SKM-1 treated with dmso at 0.1 percent for 144 hours (cell line): ENCODE measurements around the gene NXPH1.

ENCODE experiments used
- DNase-seq: peaks from one replicate; lab custom pipeline; 2025; ENCODE audit not compliant: unreplicated experiment; lab: John Stamatoyannopoulos, UW

The NXPH1 gene

DNA sequence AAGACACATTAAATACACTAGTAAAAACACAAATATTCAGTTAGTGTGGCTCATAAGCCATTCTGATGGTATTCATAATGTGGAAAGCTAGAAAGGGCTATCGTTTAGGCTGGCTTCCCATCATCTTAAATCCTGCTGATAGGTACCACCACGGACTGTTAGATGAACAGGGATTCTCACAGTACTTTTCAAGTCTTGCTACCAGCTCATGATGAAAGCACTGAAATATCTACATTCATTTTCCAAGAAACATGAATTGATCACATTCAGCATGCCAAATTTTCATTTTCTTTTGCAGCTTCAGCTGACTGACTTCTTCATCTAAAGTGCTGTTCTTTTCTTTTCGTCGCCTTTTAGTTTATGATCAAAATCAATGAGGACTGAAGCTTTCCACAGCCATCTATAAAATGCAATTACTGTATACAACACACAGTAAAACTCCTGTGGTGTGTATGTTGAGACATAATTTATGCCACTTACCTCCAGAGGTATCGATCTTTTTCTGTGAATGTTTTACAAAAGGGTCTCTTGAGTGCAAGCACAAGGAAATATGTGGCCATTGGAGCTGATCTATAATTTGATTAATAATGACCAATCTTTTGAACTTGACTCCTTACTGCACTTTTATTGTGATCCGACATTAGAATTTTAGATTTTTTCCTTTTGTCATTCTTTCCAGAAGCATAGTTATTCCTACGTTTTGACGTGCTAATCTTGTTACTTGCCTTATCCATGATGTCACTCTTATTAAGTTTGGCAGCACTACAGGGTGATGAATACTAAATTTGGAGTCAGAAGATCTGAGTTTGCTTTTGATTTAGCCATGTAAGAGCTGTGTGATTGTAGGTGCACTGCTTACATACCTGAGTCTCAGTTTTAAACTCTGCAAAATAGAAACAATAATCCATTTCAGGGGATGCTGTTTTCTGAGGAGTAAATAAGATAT lies 58.4 kb downstream of the NXPH1 start:
- no peak for DNase-seq

DNA sequence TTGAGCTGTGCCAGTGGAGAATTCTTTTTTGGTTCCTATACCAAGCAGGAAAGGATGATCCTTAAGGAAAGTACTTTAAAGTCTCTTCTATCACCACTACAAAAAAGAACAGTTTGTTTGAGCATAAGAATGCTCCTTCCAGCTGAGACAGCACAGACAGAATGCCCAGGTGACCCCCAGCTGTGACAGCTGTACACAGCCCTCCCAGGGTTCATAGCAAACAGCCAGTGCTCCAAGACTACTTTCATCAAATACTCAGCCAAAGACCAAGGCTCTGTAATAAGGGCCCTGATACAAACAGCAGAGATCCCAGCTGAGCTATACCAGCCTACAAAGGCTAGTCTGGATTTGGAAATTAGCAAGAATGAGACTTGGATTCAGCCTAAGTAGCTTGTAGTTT lies 65.7 kb downstream of the NXPH1 start:
- no peak for DNase-seq

DNA sequence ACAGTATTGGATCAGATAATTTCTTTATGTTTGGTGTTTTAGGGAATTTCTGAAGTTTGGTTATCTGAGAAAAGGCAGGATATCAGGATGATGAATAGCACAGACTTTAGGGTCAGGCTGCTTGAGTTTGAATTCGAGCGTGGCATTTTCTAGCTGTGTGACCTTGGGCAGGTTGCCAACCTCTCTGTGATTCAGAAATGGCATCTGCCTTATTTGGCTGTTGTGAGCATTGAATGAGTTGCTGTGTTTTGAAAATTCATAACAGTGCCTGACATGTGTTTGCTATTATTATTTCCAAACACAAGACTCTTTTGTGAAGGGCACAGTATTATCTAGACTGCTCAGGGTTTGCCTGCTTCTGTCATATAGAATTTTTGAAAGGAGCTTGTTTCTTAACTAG lies 66.9 kb downstream of the NXPH1 start:
- no peak for DNase-seq

- no peak for DNase-seq
Observed at GRCh38 chr7:8507566-8507965, 74.2 kb downstream of the NXPH1 start.

- DNase-seq, result no peak
Observed at GRCh38 chr7:8509621-8510020, 76.2 kb downstream of the NXPH1 start.

- DNase-seq, result no peak
Observed at GRCh38 chr7:8511855-8512254, 78.4 kb downstream of the NXPH1 start.

DNA sequence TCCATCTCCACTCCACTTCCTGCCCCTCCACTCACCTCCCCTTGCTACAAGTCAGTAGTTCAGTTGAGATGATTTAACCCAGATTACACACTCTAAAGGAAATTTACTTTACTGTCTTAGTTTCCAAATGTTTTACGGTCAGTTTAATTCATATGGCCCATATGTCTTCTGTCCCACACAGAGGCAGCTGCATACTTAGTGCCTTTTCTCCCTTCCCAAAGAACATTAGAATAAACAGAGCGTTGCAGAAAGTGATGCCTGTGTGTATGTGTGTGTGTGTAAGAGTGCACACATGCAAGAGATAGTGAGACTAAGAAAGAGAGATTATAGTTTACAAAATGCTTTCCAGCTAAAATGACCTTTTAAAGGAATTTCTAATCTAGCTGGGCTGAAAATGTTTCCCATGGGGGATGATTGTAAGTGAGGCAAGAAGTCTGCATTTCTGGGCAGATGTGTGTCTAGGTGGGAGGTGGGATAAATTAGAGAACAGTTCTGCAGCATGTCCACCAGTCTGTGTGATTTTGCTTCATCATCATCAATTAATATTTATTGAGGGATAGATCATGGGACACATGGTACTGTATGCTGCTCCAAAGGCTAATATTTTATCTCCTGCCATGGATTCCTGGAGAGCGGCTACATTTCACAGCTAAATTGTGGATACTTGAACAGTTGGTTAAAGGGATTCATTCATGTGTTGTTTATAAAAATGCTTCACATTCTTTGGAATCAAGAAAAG lies 81.5 kb downstream of the NXPH1 start:
- no peak for DNase-seq

- DNase-seq, result no peak
Observed at GRCh38 chr7:8515640-8516185, 82.3 kb downstream of the NXPH1 start.

GRCh38 chr7:8516976-8517375 lies 83.6 kb downstream of the NXPH1 start:
- no peak for DNase-seq

- DNase-seq, result no peak
Observed at GRCh38 chr7:8528311-8528710, 94.9 kb downstream of the NXPH1 start.

- no peak for DNase-seq
Observed at GRCh38 chr7:8531991-8532515, 98.6 kb downstream of the NXPH1 start.

DNA sequence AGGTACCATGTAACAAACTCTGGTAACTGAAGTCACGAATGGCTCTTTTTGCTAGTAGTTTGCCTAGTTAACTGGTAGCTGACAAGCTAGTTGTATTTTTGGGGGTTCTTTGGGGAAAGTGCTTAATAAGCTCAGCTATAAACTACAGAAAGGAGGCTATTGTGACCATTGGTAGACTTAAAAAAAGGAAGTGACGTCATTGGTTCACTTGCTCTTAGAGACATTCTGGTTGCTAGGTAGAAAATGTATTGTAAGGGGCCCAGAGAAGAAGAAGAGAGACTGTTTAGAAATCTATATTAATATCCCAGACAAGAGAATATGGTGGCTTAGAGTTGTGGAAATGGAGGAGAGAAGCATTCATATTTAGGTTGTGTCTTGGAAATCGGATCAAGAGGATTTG lies 103.0 kb downstream of the NXPH1 start:
- DNase-seq, result peak; percentile 8

GRCh38 chr7:8549046-8549445 lies 115.6 kb downstream of the NXPH1 start:
- no peak for DNase-seq

DNA sequence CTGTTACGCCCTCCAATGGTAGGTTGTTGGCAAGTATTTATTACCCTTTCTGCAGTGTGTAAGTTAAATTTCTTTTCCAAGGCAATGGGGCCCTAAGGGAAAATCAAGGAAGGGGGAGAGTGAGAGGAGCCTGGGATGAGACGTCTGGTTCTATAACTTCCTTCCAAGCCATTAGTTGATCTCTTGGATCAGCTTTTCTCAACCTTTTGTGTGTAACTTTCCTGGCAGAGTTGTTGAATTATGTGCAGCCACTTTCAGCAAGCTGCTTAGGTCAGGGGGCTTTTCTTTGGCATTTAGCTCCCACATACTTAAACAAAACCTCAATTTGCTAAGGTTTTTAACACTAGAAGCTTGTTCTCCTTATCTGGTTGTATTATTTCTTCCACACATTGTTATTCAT lies 127.1 kb downstream of the NXPH1 start:
- no peak for DNase-seq

DNA sequence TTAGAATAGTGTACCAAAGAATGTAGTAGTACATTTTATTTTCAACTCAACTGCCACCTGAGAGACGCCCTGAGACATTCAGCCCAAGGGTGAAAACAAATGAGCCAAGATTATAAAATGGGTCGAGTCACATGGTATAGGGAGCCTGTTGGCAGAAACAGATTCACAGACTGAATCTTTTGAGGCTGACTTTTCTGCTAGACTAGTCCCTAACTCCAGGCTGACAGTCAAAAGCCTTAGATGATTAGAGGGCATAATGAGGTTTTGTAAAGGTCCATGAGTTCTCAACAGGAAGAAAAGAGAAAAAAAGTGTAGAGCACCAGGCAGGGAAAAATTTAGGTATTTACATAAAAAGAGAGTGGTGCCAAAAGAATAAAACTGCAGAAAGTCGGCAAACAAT lies 128.0 kb downstream of the NXPH1 start:
- DNase-seq, result no peak

- DNase-seq, result no peak
Observed at GRCh38 chr7:8564281-8564680, 130.9 kb downstream of the NXPH1 start.

DNA sequence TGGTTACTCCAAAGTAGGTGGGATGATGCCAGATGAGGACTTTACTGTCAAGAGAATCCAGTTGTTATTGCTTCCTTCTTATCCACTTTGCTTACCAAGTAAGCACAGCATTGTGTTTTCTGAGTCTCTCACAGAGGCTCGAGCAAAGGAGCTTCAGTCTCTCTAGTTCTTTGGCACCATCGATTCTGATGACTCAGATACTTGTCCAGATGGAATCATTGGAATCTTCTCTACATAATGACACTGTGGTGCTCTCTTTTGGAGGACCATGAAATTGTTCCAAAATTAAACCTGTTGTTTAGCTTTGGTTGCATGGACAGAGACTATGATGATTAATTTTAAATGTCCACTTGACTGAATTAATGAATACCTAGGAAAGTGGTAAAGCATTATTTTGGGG lies 132.6 kb downstream of the NXPH1 start:
- no peak for DNase-seq

DNA sequence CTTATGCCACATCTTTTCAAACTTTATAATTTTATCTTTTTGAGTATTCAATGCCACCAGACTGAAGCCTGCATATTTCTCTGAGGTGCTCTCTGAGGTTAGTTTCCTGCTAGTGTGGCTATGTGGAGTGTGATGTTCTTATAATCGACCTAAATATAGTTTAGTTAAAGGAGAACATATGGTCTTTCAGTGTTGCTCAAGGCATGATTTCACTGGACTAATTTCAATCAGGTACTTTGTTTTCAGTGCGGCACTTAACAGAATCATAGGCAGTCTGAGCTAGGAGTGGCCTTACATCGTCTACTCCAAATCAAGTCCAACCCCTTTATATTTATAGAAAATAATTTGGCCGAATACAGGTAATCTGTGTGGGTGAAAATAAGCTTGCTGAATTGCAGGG lies 134.2 kb downstream of the NXPH1 start:
- DNase-seq, result no peak

- no peak for DNase-seq
Observed at GRCh38 chr7:8579661-8580194, 146.3 kb downstream of the NXPH1 start.

DNA sequence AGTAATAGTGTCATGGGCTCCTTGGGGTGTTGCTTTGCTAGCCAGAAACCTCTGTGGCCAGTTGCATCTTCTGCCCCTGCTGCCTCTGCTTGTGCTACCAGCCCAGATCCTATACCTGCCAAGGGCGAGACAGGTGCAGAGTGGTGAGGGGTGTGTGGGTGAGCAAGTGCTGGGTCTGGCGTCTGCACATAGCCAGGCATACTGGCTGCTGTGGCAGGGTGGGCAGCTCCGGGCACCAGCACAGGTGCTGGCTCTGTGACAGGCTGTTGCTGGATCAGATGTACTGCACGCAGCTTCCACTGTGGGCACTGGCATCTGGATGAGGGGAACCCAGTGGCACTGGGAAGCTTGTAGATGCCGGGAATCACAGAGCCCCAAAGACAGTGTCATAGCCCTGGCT lies 148.4 kb downstream of the NXPH1 start:
- no peak for DNase-seq

DNA sequence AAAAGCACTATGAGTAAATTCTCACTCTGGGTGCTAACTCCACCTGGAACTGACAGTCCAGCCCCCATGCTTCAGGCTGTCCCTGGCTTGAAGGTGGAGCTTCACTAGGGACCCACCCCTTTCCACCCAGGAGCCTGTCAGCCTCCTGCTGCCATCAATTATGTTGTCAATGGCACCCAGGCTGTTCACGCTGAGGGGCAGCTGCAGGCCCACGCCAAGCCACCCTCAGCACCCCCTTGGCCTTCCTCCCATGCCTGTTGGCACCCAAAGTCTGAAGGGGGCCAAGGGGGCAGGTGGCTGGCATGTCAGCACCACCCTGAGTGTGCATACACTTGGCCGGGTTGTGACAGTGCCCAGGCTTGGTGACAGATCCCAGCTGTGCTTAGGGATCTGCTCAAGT lies 149.3 kb downstream of the NXPH1 start:
- no peak for DNase-seq

DNA sequence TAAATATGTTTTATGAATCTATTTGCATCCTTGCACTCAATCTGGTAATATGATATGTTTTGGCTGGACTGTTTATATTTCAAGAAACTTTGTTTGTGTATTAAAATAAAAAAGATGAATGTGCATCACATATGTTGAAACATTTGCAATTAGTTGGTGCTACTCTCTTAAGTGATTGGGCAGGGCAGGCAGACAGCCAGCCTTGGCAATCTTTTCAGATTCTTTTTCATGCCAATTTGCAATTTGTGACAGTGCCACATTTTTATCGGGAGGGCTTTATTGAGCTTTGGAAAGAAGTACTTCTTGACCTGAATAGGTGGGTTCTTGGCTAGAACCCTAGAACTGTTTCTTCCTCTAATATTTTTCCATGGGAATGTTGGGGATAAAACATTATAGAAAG lies 152.2 kb downstream of the NXPH1 start:
- no peak for DNase-seq
